Stimulated activated CD8-positive, alpha-beta memory T cell treated with anti-CD3 and anti-CD28 coated beads, Interleukin-7, amount 100 ng/mL, for 1 hour (primary cell): ENCODE data around the gene CARD11.
A peak's percentile ranks its signal among the peaks of the same experiment; 100 is the strongest.

Source experiments
- DNase-seq, 2 donors: peaks; one replicate each; pipeline ENCODE4 v3.0.0-alpha.2; 2020; ENCODE audit warnings: low read depth in 2 of 2

The CARD11 gene

DNA sequence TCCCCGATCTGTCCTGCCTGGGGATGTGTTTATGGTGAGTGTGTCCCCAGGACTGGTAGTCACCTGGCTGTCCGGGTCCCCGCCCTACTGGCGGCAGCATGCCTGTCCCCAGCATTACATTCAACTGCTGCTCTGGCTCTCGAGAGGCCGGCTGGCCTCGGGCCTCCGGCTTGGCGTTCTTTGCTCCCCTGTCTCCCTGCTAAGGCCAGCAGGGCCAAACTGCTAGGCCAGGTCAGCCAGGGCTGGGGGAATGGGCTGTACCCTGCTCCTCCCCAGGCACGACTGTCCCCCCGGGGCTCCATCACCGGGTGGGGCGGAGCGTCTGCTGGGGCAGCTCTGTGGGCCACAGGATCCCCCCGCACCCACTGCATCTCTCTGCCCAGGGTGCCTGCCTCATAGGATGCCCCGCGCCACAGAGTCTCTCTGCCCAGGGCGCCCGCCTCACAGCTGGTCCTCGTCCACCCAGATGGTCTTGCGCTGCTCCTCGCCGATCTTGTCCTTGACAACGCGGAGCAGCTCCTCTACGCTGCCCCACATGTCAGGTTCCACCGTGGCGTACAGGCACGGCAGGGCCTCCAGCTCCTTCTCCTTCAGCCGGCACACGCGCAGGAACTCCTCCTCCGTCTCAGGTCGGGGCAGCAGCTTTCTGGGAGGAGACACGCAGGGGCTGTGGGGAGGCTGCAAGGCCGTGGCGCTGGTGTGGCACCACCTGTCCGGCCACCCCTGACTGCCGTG lies 137.3 kb downstream of the CARD11 start:
- DNase-seq = no peak

DNA sequence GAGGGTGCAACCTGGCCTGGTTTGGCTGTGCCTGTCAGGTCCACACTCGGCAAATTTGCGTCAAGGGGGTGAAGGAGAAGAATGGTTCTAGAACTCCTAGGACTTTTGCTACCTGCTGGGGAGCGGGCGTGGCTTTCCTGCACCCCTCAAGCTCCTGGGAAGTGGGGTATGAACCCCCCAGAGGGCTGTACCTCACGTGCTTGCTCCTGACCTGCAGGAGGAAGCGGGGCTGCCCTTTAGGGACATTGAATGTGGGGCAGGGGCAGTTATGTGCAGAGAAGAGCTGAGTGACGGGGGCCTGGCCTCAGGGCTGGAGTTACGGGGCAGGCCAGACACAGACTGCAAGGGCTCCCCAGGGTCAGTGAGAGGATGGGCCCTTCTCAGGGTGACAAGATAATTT lies 138.2 kb downstream of the CARD11 start:
- DNase-seq = no peak

DNA sequence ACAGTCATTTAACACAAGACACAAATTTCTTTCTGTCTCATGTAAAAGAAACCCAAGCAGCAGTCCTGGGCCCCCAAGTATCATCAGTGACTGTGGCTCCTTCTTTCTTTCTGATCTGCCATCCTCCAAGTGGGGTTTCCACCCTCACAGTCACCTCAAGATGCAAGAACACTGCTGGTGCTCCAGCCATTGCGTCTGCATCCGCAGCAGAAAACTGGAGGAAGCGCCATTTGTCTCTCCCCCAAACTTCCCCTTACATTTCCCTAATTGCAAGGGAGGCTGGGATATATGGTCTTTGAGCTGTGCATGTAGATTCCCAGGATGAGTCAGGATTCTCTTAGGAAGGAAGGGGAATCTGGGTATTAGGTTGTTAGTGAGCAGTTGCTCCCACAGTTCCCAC lies 138.6 kb downstream of the CARD11 start:
- DNase-seq = no peak

DNA sequence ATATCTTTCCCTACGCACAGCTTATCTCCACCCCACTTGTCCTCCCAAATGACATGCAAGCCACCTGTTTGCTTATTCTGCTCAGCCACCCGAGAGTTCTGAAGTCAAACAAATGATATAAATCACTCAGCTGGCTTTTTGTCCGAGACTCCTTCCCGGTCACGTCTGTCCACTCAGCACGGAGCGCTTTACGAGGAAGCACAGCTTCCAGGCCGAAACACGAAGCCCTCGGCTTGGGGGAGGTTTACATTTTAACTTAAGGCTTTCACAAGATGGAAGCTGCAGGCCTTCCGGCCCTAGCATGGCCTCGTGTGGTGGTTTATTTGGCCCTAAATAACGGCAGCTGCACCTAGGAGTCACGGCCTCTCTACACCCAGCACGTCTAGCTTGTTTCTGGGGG lies 139.5 kb downstream of the CARD11 start:
- DNase-seq = no peak

DNA sequence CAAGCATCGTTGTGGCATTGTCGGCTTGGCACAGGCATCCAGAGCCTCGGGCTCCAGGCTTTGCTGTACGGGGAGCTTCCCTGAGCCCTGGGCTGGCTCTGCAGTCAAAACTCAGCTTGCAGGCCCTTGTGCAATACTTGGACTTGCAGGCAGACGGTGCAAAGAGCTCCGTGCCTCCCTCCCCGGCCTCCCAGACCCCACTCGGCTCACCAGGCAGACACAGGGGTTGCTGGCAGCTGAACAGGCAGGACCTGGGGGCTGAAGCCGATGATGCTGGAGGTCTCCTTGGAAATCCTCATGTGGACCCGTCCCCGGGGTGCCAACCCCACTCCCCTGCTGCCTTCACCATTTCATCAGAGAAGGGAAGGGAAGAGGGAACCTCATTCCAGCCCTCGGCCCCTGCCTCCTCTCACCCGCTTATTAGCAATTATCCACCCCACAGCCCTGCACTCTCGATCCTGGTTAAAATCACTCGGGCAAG lies 139.9 kb downstream of the CARD11 start:
- DNase-seq = no peak

DNA sequence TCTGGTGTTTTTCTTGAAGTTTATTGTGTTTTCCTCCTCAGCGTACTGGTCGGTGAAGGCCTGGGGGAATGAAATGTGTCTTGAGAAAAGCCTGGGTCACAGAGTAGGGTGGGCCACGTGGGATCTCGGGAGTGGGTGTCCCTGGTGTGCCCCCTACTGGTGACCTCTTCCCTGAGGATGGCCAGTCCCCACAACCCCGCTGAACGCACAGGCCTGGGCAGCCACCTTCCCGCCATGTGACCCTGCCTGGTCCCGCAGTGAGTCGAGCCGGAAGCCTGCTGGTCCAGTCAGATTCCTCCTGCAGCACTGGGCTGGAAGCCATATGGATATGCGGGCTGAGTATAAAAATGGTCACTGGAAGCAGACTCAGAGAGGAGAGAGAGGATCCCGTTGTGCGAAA lies 146.6 kb downstream of the CARD11 start:
- DNase-seq = no peak

DNA sequence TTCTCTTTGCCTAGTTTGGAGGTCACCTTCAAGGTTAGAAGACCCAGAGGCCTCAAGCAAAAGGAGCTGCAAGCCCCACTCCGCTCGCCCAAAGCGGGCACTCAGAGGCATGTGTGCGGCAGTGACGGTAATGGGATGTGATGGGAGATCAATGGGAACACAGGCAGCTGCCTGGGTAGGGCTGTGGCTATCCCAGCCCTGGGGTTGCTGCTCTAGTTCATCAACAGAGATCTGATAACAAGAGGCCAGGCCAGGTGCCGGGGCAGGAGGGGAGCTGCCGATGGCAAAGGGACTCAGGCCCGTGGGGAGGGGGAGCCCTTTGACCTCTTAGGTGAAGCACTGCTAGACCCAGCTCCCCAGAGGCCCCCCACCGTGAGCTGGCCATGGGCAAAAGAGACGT lies 147.5 kb downstream of the CARD11 start:
- DNase-seq = no peak

DNA sequence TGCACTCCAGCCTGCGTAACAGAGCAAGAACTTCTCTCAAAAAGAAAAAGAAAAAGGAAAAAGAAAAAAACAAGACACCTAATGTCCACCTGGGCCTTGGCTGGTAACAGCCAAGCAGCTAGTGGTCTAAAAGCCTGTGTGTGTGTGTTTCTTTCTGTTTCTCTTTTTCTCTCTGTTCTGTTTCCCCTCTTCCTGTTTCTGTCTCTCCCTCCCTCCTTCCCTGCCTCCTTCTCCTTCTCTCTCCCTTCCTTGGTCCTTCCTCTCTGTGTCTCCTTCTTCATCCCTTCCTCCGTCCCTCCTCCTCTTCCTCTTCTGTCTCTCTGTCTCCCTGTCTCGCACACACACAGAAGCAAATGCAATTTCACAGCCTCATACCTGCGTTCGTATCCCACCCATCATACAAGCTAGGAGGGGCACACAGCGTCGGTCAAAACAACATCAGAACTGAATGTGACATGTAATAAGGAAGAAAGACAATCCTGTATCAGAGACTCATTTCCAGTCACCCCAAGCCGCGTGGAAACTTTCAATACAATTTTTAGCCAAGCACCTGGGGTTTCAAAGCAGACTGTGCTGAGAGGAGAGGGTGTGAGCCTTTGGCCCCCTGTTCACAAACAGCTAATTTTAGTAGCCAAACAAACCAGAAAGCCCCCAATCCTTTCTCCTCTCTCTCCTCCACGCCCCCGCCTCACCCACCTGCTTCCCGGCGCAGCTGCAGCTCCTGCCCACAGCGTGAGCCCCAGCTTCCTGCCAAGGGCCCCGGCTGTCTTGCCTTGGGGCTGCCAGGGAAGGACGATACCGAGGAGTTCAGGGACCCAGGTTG lies 149.3 kb downstream of the CARD11 start:
- DNase-seq = peak in 1 of 2 donors; percentile 22

DNA sequence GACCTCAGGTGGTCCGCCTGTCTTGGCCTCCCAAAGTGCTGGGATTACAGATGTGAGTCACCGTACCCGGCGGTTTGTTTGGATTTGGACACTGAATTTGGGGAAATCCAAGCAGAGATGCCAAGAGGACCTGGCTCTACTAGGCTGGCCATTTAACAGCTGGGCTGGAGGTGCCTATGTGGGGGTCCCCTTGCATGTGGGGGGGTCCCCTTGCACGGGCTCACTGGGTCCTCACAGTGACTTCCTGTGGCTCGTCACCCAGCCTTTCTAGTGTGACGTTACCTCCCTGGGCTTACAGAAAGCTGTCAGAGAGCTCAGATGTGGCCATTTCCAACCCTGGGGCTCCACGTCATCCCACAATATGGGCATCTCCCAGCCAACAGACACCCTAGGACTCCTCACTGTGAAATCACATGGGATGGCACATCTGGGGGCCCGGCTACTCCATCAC lies 150.2 kb downstream of the CARD11 start:
- DNase-seq = no peak

DNA sequence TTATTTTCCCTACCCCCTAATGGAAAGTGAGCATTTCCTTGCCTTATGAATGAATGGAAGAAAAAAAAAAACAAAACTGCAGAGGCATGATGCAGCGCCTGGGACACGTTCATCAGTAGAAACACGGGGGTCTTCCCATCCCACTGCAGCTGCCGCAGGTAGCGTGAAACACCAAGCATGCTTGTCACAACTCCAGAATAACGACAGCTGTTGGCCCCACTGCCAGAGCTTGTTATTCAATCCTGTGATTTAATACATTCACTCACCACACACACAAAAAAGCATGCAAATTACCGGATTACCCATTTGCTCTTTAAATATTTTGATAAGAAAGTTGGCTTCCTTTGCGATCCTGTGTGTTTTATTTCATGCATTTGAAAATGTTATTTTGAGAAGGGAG lies 151.1 kb downstream of the CARD11 start:
- DNase-seq = no peak

DNA sequence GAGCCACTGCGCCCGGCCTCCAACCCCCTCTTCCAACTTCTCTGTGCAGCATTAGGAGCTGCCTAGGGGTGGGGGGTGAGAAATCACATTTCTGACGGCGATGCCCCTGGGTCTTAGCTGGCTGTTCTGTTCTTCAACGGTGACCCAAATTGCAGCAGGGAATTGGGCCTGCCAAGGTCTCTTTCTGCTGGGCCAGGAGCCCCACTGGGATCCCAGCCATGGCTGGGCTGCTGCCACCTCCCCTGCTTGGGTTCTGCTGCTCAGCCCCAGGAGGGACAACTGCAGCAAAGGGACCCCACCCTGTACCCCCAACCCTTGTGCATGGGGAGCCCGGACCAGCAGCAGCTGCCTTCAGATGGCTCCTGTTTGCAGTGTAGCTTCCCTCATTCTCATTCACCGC lies 155.9 kb downstream of the CARD11 start:
- DNase-seq = no peak

DNA sequence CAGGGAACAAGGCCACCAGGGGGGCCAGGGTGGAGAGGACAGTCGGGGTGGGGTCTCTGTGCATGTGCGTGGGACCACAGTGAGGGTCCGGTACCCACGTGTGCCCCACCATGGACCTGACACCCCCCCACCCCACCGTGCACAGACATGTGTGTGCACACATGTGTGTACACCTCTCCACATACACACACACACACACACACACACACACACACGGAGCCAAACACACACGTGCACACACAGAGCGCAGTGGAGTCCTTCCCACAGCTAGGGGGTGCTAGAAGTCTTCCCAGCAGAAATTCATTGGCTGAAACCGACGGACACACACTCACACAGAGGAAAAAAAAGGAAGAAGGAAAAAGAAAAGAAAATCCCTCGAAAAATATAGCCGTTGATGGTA lies 156.8 kb downstream of the CARD11 start:
- DNase-seq = no peak

DNA sequence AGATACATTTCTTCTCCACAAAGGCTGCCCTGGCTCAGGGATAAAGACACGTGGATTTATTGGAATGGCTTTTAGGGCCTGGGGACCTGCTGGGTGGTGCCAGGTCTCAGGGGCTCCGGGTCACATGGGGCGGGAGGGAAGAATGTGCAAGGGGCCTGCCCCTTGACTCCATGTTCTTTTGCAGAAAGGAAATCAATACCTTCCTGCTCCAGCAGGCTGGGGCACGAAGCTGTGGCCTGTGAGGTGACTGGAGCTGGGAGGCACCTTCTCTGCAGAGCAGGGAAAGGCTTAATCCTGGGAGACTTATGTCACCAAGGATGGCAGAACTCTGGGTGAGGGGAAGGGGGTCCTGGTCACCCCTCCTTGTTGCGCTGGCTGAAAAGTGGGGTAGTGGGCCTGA lies 157.3 kb downstream of the CARD11 start:
- DNase-seq = no peak

DNA sequence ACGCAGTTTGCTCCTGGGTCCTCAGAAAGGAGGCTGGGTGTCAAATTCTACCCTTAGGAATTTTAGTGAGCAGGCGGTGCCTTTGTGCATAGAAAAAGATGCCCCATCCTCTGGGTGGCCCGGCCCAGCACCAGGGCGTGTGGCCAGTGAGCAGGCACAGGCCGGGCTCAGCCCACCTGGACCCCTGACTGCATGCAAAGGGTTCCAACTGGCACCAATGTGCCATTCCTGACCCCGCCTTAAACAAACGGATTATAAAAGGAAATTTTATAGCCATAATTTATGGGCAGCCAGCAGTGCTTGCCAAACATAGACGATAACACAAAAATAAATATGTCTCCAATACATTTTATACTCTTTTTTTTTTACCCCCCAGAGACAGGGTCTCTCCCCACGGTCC lies 159.5 kb downstream of the CARD11 start:
- DNase-seq = no peak

DNA sequence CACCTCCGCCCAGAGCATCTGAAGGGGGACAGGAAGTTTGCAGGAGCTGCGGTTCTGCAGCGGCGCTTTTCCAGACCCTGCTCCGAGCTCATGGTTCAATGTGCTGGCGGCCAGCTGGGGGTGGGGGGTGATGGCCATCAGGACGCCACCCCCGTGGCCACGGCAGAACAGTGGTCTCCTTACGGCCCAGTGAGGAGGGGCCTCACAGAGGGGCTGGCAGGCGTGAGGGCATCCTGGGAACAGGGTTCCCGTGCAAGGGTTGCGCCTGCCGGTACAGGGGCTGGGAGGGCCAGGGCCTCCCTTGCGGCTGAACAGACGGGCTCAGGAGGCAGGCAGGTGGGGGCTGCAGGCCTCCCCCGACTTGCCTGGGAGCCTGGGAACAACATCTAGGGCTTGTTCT lies 160.6 kb downstream of the CARD11 start:
- no peak for DNase-seq

DNA sequence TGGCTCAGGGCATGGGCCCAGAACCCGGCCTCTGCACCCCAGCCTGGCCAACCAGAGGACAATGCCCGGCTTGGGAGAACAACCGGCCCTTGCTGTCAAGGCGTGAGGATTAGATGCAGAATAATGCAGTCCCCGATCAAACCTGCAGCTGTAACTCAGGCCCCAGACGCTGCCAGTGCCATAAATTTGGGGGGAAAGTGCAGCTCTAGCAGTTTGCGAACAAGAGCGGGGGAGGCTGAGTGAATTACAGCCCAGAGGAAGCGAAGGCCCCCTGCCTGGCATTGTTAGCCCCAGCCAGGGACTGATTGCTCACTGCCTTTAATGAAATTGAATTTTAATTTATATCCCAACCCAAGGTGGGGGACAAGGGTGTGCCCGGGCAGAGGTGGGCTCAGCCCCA lies 161.6 kb downstream of the CARD11 start:
- DNase-seq = no peak

DNA sequence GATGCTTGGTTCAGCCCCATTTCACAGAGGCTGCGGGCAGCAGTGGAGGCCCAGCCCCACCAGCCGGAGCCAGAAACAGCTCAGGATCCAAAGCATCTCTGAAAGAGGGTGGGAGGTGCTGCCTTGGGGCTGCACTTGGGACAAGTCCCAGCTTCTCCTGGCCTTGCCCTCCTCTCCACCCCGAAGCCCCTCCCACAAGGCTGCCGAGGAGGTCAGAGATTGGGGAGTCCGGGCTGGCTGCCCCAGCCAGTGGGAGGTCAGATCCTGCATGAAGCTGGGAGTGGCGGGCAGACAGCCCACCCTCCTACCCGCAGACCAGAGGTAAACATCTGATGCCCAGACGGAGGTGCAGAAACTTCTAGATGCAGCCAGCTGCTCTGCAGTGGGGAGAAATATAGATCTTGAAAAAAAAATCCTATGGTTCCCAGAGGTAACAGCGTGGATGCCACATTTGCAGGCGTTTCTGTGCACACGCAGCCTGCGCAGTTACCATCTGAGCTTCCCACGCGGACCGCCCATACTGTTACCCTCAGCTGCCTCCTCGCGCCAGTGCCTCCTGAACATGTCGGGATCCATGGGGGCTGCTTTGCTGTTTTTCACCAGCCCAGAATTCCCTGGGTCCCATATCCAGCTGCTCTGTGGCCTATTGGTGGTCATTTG lies 162.7 kb downstream of the CARD11 start:
- no peak for DNase-seq

DNA sequence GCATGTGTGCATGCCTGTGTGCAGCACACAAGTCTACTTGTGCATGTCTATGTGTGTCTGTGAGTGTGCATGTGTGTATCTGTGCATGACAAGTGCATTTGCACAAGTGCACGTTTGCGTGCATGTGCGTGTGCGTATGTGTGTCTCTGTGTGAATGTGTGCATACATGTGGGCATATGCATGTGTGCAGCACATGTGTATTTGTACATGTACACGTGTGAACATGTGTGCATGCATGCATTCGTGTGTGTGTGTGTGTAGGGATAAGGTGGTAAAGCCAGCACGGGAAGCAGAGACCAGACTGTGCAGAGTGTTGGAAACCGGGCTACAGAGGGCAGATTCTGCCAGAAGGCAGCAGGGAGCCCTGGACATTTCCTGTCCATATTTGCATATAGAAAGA lies 163.6 kb downstream of the CARD11 start:
- DNase-seq = no peak

DNA sequence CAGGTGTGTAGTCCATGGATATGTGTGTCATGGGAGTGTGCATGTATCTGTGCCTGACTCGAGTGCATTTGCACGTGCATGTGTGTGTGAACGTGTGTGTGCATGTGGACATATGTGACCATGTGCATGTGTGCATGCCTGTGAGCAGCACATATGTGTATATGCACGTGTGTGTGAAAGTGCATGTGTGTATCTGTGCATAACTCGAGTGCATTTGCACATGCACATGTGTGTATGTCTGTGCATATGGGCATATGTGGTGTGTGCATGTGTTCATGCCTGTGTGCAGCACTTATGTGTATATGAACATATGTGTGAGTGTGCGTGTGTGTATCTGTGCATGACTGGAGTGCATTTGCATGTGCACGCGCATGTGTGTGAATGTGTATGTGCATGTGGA lies 164.3 kb downstream of the CARD11 start:
- DNase-seq = no peak

DNA sequence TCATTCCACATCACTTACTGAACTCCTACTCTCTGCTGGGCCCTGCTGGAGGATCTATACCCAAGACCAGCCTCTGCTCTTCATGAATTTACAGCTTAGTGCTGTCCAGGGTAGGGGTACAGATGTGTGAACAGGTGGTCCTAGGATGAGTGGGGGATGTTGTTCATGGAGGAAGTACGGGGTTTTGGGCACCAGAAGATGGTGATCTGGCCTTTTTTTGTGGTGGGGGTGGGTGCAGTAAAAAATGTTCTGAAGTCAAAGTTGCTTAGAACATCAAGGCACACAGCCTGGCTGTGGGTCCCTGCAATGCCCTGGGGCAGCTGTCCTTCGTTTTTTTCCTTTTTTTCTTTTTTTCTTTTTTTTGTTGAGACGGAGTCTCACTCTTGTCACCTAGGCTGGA lies 165.4 kb downstream of the CARD11 start:
- DNase-seq = no peak

DNA sequence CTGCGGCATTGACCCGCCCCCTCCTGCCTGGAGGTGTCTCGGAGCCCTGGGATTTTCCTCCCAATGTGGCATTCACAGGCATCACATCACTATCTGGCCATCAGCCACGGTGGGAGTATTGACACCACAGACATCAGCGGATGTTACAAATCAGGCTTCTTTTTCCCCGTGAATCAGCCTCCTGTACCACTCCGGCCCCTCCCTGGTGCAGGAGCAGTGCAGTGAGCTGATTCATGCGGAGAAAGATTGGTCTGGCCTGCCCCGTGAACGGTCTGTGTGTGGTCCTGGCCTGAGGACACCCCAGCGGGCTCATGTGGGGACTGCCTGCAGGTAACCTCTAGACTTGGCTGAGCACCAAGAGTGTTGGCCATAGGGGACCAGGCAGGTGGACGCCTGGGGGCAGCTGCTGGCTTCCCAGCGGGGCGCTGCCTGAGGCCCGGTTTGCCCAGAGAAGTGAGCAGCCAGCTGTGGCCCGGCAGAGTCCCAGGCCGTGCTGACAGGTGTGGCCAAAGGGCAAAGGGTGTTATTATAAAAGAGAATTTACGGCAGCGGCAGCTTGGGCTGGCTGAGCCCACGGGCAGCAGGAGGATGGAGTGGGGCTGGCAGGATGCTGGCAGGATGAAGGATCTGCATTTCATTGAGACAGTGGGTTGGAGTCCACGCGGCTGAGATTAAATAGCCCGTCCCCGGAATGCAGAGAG lies 167.5 kb downstream of the CARD11 start:
- no peak for DNase-seq
